ENCODE results near the gene RAD51B.

The RAD51B gene

GRCh38 chr14:68468437-68469207, 649.0 kb downstream of the RAD51B start:
- H3K27ac ChIP-seq (ENCODE audit: low read length) = no peak overlapping the region
- no peak for DNase-seq
- no peaks in the 10 kb centered on the region for H4K20me1 ChIP-seq (ENCODE audit: insufficient read depth, low read length)
- no peak overlapping the region for H2AFZ ChIP-seq (ENCODE audit: low read length)
- TF ChIP-seq CTCF (IDR thresholded peaks at IDR 0.05; ENCODE audit: low read length) (no peak), EZH2 (optimal IDR thresholded peaks at IDR 0.05; ENCODE audit: low read depth, low read length) (no peak), EZH2phosphoT487 (IDR thresholded peaks at IDR 0.05; ENCODE audit: low read length) (no peak)
- no peak overlapping the region for H3K4me3 ChIP-seq (ENCODE audit: low read length)
- no peaks in the 10 kb centered on the region for H3K36me3 ChIP-seq (replicated peaks; ENCODE audit: insufficient read depth, low read length)
- no peaks in the 10 kb centered on the region for H3K27me3 ChIP-seq (replicated peaks; ENCODE audit: insufficient read depth, low read length)
- H3K4me2 ChIP-seq (ENCODE audit: low read depth, low read length) = no peak overlapping the region
- no peak overlapping the region for H3K9ac ChIP-seq (ENCODE audit: low read length)
- H3K9me3 ChIP-seq (replicated peaks; ENCODE audit: insufficient read depth, low read length) = no peaks in the 10 kb centered on the region
- no peaks in the 10 kb centered on the region for H3K79me2 ChIP-seq (ENCODE audit: low read length)
- H3F3A ChIP-seq (ENCODE audit: insufficient read depth, low read length) = no peaks in the 10 kb centered on the region
- no peaks in the 10 kb centered on the region for H3K9me2 ChIP-seq (replicated peaks; ENCODE audit: insufficient read depth, low read length)
- no peaks in the 10 kb centered on the region for H3K4me1 ChIP-seq (ENCODE audit: low read length)

- DNase-seq = no peak
- H2AFZ ChIP-seq (ENCODE audit: low read length) = no peak overlapping the region
- H3K36me3 ChIP-seq (replicated peaks; ENCODE audit: insufficient read depth, low read length) = no peaks in the 10 kb centered on the region
- H3K27ac ChIP-seq (ENCODE audit: low read length) = no peak overlapping the region
- H3K79me2 ChIP-seq (ENCODE audit: low read length) = no peaks in the 10 kb centered on the region
- H3K27me3 ChIP-seq (replicated peaks; ENCODE audit: insufficient read depth, low read length) = no peaks in the 10 kb centered on the region
- H3K4me2 ChIP-seq (ENCODE audit: low read depth, low read length) = no peak overlapping the region
- no peaks in the 10 kb centered on the region for H3F3A ChIP-seq (ENCODE audit: insufficient read depth, low read length)
- no peak for TF ChIP-seq CTCF (IDR thresholded peaks at IDR 0.05; ENCODE audit: low read length)
- no peak for TF ChIP-seq EZH2 (optimal IDR thresholded peaks at IDR 0.05; ENCODE audit: low read depth, low read length)
- TF ChIP-seq EZH2phosphoT487 (IDR thresholded peaks at IDR 0.05; ENCODE audit: low read length) = no peak
- no peaks in the 10 kb centered on the region for H3K4me1 ChIP-seq (ENCODE audit: low read length)
- H4K20me1 ChIP-seq (ENCODE audit: insufficient read depth, low read length) = no peaks in the 10 kb centered on the region
- H3K9me2 ChIP-seq (replicated peaks; ENCODE audit: insufficient read depth, low read length) = no peaks in the 10 kb centered on the region
- H3K9me3 ChIP-seq (replicated peaks; ENCODE audit: insufficient read depth, low read length) = no peaks in the 10 kb centered on the region
- no peak overlapping the region for H3K4me3 ChIP-seq (ENCODE audit: low read length)
- H3K9ac ChIP-seq (ENCODE audit: low read length) = no peak overlapping the region
Measured at GRCh38 chr14:68469208-68469713, 649.7 kb downstream of the RAD51B start.

GRCh38 chr14:68470361-68470760, 650.8 kb downstream of the RAD51B start:
- Histone ChIP-seq H3K4me2 (ENCODE audit: low read depth, low read length) (no peak overlapping the region), H3K4me1 (ENCODE audit: low read length) (no peaks in the 10 kb centered on the region), H3F3A (ENCODE audit: insufficient read depth, low read length) (no peaks in the 10 kb centered on the region), H3K4me3 (ENCODE audit: low read length) (no peak overlapping the region), H3K9ac (ENCODE audit: low read length) (no peak overlapping the region), H3K27me3 (replicated peaks; ENCODE audit: insufficient read depth, low read length) (no peaks in the 10 kb centered on the region), H3K79me2 (ENCODE audit: low read length) (no peaks in the 10 kb centered on the region), H3K27ac (ENCODE audit: low read length) (no peak overlapping the region), H2AFZ (ENCODE audit: low read length) (no peak overlapping the region), H3K9me3 (replicated peaks; ENCODE audit: insufficient read depth, low read length) (no peaks in the 10 kb centered on the region), H3K36me3 (replicated peaks; ENCODE audit: insufficient read depth, low read length) (no peaks in the 10 kb centered on the region), H3K9me2 (replicated peaks; ENCODE audit: insufficient read depth, low read length) (no peaks in the 10 kb centered on the region), H4K20me1 (ENCODE audit: insufficient read depth, low read length) (no peaks in the 10 kb centered on the region)
- no peak for DNase-seq
- TF ChIP-seq CTCF (IDR thresholded peaks at IDR 0.05; ENCODE audit: low read length) = no peak
- TF ChIP-seq EZH2phosphoT487 (IDR thresholded peaks at IDR 0.05; ENCODE audit: low read length) = no peak
- no peak for TF ChIP-seq EZH2 (optimal IDR thresholded peaks at IDR 0.05; ENCODE audit: low read depth, low read length)
